ENCODE data around the gene SLC25A6. TPM values are rescaled to one million over a fixed set of nuclear protein-coding genes. Genes with fewer than 3 reads are reported as not detected.
"Not testable (repeated sequence)": the region's sequence is repeated elsewhere in the genome, so short reads cannot be mapped to it uniquely, and the experiment has no call there.

The SLC25A6 gene
- total RNA-seq, result 329 TPM

DNA sequence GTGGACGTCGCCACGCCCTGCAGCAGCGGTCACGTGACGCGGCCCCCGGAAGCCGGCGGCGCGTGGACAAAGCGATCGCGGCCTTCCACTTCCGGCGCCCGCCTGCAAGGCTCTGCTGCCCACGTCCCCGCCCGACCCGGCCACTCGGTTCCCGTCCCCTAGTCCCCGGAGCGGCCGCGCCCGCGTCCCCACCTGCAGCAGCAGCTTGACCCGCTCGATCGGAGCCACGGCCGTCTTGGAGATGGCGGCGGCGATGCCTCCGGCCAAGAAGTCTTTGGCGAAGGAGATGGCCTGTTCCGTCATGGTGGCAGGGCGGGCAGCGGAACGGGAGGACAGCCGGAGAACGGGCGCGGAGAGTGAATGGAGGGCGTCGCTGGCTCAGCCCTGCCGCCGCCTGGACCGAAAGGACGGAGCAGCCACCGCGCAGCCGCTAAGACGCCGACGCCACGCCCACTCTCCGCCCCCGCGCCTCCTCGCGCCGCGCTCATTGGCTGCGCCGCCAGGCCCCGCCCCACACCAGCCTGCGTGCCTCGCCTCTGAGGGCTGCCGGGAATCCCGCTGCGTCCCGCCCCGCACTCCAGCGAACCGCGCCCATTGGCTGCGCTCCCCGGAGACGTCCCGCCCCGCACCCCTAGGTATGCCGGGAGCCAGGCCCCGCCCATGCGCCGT, at the start of gene SLC25A6:
Gene SLC25A6, minus strand, starts transcription at position 407 of the 669 bp plus-strand sequence. Its CDS starts 104 bp downstream, at position 303.
- DNase-seq (ENCODE audit: low spot score), result peak; percentile 99

DNA sequence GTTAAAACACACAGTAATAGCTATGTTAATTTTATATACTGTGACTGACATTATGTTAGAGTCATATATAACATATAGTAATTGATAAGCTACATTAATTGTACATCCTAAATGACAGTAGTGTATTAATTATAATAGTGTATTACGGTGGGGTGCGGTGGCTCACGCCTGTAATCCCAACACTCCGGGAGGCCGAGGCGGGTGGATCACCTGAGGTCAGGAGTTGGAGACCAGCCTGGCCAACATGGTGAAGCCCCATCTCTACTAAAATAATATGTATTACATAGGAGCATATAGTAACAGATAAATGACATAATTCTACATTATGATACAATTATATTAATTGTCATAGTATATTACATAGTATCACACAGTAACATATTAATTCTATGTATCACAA, 48.6 kb upstream of the SLC25A6 start:
- DNase-seq (ENCODE audit: low spot score), result no peak

- DNase-seq (ENCODE audit: low spot score), result no peak
Measured at GRCh38 chrX:1435241-1435895, 43.5 kb upstream of the SLC25A6 start.

DNA sequence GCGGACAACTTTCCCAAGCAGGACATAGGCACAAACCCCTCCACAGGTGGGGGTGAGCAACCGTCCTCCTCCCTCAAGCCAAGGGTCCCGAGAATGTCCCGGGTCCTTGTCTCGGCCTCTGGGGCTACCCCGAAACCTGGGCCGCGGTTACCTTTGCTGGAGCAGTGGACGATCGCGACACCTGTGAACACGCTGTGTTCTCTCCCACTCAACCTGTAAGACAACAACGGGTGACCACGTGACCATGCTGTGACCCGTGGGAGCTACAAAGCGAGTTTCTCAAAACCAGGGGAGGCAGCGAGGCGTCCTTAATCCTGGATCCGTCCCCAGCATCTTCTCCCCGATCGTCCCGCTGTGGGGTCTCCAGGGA, 42.9 kb upstream of the SLC25A6 start:
- DNase-seq (ENCODE audit: low spot score), result no peak

- no peak for DNase-seq (ENCODE audit: low spot score)
Measured at GRCh38 chrX:1433646-1434357, 41.9 kb upstream of the SLC25A6 start.

DNA sequence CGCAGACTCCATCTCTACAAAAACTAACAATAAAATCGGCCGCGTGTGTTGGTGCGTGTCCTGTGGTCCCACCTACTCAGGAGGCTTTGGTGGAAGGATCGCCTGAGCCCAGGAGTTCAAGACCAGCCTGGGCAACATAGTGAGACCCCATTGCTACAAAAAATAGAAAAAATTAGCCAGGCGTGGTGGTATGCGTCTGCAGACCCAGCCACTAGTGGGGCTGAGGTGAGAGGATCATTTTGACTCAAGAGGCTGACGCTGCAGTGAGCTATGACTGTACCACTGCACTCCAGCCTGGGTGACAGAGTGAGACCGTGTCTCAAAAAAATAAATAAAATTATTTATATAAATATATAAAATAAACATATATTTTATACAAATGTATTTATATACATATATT, 38.5 kb upstream of the SLC25A6 start:
- DNase-seq (ENCODE audit: low spot score), result no peak

GRCh38 chrX:1427756-1428155, 35.8 kb upstream of the SLC25A6 start:
- no peak for DNase-seq (ENCODE audit: low spot score)

GRCh38 chrX:1426321-1426720, 34.4 kb upstream of the SLC25A6 start:
- not testable (repeated sequence) for DNase-seq (ENCODE audit: low spot score)

DNA sequence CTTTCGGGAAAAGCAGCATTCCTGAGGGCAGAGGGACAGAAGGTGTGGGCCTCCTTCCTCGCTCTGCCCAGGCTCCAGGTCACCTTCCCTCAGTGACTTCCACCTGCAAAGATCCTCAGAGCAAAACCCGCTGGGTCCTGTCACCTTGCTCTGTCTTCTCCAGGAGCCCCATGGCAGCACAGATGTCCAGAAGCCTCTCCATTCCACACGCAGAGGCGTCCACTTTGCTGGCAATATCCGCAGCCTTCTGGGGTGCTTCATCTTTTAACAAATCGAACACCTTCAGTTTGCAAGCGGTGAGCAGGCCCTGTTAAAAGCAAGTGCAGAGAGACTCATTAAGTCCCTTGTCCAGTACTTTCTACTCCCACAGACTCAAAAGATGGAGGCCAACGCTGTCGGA, 33.5 kb upstream of the SLC25A6 start:
- no peak for DNase-seq (ENCODE audit: low spot score)

DNA sequence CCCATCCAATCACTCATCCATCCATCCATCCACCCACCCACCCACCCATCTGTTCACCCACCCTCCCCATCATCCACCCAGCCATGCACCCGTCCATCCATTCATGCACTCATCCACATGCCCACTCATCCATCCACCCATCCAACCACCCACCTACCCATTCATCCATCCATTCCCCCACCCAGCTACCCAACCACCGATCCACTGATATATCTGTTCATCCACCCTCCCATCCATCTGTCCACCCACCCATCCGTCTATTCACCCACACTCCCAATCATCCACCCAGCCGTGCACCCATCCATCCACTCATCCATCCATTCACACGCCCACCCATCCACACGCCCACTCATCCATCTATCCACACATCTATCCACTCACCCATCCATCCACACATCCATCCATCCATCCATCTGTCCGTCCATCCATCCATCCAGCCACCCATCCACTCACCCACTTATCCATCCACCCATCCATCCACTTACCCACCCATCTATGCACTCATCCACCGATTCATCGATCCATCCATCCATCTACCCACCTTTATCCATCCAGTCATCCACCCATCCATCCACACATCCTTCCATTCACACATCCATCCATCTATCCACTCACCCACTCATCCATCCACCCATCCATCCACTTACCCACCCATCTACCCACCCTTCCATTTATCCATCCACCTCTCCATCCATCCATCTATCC, 32.4 kb upstream of the SLC25A6 start:
- no peak for DNase-seq (ENCODE audit: low spot score)

DNA sequence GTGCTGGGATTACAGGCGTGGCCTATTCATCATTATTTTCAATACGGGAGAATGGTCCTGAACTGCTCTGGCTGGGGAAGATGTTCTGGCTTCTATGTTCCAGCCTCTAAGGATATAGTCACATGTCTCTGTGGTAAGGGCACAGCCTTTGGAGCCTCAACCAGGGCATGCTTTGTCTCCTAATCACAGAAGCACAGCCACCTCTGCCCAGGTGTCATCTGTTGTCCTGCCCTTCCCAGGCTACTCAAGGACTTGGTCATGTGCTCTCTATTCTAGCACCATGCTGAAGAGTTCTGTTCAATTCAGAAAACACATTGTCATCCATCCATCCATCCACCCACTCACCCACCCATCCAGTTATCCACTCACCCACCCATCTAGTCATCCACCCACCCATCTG, 31.3 kb upstream of the SLC25A6 start:
- DNase-seq (ENCODE audit: low spot score), result no peak

GRCh38 chrX:1422135-1422465, 30.2 kb upstream of the SLC25A6 start:
- no peak for DNase-seq (ENCODE audit: low spot score)

DNA sequence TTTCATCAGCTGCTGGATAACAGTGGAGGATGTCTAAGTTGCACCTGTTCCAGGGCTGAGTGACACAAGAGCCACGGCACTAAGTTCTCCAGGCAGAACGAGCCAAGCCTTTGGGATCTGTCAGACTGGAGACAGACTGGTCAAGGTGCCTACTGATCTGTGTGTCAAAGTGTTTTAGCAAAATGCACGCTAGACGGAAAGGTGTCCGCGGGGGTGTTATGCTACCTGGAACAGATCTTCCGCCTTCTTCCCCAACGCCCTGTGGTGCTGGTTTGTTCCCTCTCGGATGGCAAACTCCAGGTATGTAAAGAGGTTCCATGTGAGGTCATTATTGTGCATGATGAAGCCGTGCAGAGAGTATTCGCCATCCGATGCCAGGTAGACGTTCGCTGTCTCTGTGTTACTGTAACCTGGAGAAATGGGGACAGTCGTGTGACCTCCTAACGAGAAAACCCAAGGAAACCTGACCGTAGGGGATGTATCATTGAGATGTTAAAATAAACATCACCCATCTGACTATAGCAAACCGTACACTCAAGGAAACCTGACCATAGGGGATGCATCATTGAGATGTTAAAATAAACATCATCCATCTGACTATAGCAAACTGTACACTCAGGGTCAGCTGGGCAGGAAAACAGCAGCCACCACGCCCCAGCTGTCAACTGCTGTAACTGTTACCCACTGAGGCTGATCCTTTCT, 29.7 kb upstream of the SLC25A6 start:
- no peak for DNase-seq (ENCODE audit: low spot score)

DNA sequence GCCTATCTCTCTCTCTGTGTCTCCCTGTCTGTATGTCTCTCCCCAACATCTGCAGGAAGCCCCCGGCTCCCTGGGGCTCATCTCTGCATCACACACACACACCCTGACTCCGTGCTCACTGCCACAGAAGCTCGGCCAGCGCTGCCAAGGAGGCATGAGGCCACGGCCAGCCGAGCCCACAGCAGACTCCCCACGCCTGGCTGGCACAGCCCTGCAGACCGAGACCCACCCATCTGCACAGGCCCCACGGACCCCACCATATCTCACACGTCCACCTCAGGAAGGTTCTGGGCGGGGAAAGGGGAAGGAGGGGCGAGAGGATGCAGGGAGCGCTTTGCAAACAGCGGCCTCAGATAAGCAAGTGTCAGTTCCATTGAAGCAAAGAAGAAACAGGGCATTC, 28.5 kb upstream of the SLC25A6 start:
- DNase-seq (ENCODE audit: low spot score), result no peak

GRCh38 chrX:1419545-1420355, 27.8 kb upstream of the SLC25A6 start:
- DNase-seq (ENCODE audit: low spot score), result no peak

- DNase-seq (ENCODE audit: low spot score), result no peak
Measured at GRCh38 chrX:1418901-1419544, 27.1 kb upstream of the SLC25A6 start.

DNA sequence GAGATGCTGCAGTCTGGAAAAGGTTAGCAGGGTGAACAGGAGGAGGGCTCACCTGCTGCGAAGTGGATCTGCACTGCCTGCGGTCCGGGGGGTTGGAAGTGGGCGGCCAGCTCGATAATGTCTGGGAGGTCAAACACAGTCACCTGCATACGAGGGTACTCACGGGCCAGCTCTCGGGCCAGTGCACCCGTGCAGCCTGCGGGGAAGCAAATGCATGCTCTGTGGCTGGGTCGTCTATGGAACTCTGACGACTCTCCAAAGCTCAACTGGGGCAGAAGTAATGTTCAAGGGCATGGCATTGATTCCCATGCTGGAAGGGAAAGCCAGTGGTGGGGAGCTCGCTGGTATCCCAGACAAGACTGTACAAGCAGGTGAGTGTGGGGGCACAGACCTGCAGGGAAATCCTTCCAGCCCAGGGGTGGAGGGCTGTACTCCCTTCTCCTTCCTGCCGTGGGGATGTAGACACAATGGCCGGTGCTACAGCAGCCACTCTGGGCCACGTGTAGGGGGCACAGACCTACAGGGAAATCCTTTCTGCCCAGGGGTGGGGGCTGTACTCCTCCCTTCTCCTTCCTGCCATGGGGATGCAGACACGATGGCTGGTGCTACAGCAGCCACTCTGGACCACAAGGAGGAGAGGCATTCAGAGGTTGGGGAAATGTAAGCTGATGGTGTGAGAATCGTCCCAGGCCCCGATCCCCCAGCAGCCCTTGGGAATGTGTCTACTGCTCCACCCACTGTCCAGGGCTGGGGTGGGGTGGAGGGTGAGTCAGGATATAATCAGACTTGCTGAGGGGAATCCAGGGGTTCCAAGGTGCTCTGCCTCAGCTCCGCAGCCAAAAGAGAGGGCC, 26.2 kb upstream of the SLC25A6 start:
- no peak for DNase-seq (ENCODE audit: low spot score)

- no peak for DNase-seq (ENCODE audit: low spot score)
Measured at GRCh38 chrX:1416965-1417760, 25.2 kb upstream of the SLC25A6 start.

- no peak for DNase-seq (ENCODE audit: low spot score)
Measured at GRCh38 chrX:1416327-1416784, 24.4 kb upstream of the SLC25A6 start.

Measured in mucosa of gallbladder (tissue), 1 donor.